Muscle of leg (tissue), 11 donors: Measurements from ENCODE around the gene GFPT1. TPM values are rescaled to one million over a fixed set of nuclear protein-coding genes. Genes with fewer than 3 reads are reported as not detected.
A peak's percentile ranks its signal among the peaks of the same experiment; 100 is the strongest.

ENCODE experiments used
- DNase-seq: peaks from one replicate; pipeline ENCODE4 v3.0.0; 2013
- H3K27ac ChIP-seq: one replicate; pipeline ENCODE4 v1.5.1; 2013; ENCODE audit warnings: mild to moderate bottlenecking, low read length, control low read depth
- H3K27me3 ChIP-seq: one replicate; pipeline ENCODE4 v1.6.1; 2013; ENCODE audit warnings: low read length; ENCODE audit not compliant: control insufficient read depth, insufficient read depth
- H3K36me3 ChIP-seq: one replicate; pipeline ENCODE4 v1.6.1; 2013; ENCODE audit warnings: low read length; ENCODE audit not compliant: control insufficient read depth, insufficient read depth
- H3K4me1 ChIP-seq: one replicate; pipeline ENCODE4 v1.6.1; 2013; ENCODE audit warnings: low read length; ENCODE audit not compliant: control insufficient read depth, insufficient read depth
- H3K4me3 ChIP-seq: one replicate; pipeline ENCODE4 v1.5.1; 2013; ENCODE audit warnings: low read length, control low read depth
- H3K9me3 ChIP-seq: replicated peaks from 2 replicates; pipeline ENCODE4 v1.6.1; 2013; ENCODE audit warnings: low read depth, low read length; ENCODE audit not compliant: control insufficient read depth
- WGBS: methylation state at CpG from one replicate; pipeline ENCODE4 v1.1.5; 2013; ENCODE audit warnings: missing lambda C conversion rate; ENCODE audit not compliant: insufficient coverage; 5-methylcytosine and 5-hydroxymethylcytosine counted together
- polyA plus RNA-seq, 8 donors: library from polyadenylated mRNA; unstranded; fragments of 120-200 nt; gene quantifications; one replicate each; pipeline versions ENCODE4 v1.2.1 to v1.2.3, GENCODE V29; 2013; ENCODE audit warnings: inconsistent platforms in 1 of 8, low replicate concordance in 1 of 8; ENCODE audit not compliant: insufficient read length in 8 of 8, insufficient read depth in 1 of 8
- total RNA-seq: library from RNA; stranded (reverse); fragments of 120-200 nt; gene quantifications from one replicate; pipeline ENCODE4 v1.2.4, GENCODE V29; 2013

GFPT1 gene
- total and polyA plus RNA-seq, 9 donors, result 20.0 to 39.2 (median 29.0) TPM

- Histone ChIP-seq H3K4me3 (no peak overlapping the region), H3K36me3 (no peaks in the 10 kb centered on the region), H3K4me1 (peaks cover 17% of the 10 kb centered on the region), H3K27ac (no peak overlapping the region), H3K9me3 (no peaks in the 10 kb centered on the region), H3K27me3 (no peaks in the 10 kb centered on the region)
- 84% methylated on average over 4 of the region's 7 CpGs for WGBS
- DNase-seq, result no peak
Measured at GRCh38 chr2:69298261-69298660, 88.8 kb downstream of the GFPT1 start.

DNA sequence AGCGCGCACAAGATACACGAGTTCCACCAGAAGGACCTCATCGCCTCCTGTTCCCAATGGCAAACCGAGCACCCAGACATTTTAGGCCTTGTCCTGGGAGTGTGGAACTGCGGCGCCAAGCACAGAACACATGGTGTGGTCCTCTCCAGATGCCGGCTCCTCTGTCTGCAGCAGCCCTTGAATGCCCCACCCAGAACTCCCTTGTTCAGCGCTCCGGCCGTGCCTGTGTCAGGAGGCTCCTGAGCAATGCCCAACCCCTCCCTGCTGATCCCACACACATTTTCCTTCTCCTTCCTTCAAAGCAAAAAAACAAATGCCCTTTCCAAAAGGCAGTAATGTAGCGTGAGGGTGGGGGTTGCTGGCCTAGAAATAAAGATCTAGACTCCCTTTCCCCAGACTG, 89.8 kb downstream of the GFPT1 start:
- no peak for DNase-seq
- peaks cover 17% of the 10 kb centered on the region for H3K4me1 ChIP-seq
- H3K9me3 ChIP-seq, result no peaks in the 10 kb centered on the region
- no peak overlapping the region for H3K27ac ChIP-seq
- no peaks in the 10 kb centered on the region for H3K27me3 ChIP-seq
- WGBS, result 91% methylated on average over 7 of the region's 12 CpGs
- H3K4me3 ChIP-seq, result no peak overlapping the region
- no peaks in the 10 kb centered on the region for H3K36me3 ChIP-seq

GRCh38 chr2:69296421-69296820, 90.6 kb downstream of the GFPT1 start:
- no peak for DNase-seq
- H3K4me3 ChIP-seq, result no peak overlapping the region
- H3K27me3 ChIP-seq, result no peaks in the 10 kb centered on the region
- 77% methylated on average over 3 of the region's 3 CpGs for WGBS
- H3K4me1 ChIP-seq, result peaks cover 23% of the 10 kb centered on the region
- H3K36me3 ChIP-seq, result no peaks in the 10 kb centered on the region
- H3K27ac ChIP-seq, result no peak overlapping the region
- H3K9me3 ChIP-seq, result no peaks in the 10 kb centered on the region

DNA sequence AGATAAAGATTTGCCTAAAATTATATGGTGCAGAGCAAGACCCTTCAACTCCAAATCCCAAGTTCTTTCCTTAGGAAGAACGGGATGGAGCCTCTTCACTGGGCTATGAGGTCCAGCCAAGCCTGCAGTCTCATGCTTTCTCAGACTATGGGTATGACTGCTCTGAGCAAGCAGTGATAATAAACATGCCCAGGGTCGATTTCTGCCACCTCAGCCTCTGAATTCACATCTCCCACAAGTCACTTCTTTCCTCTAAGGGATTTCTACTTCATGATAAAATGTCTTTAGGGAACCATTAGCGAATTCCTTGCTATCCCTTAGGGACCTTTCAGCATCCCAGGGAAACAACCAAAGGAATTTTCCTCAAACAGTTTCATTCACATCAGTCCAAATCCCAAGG, 94.8 kb downstream of the GFPT1 start:
- H3K36me3 ChIP-seq, result no peaks in the 10 kb centered on the region
- H3K4me1 ChIP-seq, result peaks cover 17% of the 10 kb centered on the region
- no peak for DNase-seq
- no peak overlapping the region for H3K4me3 ChIP-seq
- no CpG with 5 or more reads among the region's 3 CpGs for WGBS
- H3K27ac ChIP-seq, result peak overlapping the region; percentile 90
- no peaks in the 10 kb centered on the region for H3K9me3 ChIP-seq
- H3K27me3 ChIP-seq, result no peaks in the 10 kb centered on the region

- no peak overlapping the region for H3K4me3 ChIP-seq
- H3K27ac ChIP-seq, result peak overlapping the region; percentile 90
- WGBS, result 60% methylated on average over 2 of the region's 3 CpGs
- peaks cover 17% of the 10 kb centered on the region for H3K4me1 ChIP-seq
- DNase-seq, result peak; percentile 78
- no peaks in the 10 kb centered on the region for H3K36me3 ChIP-seq
- no peaks in the 10 kb centered on the region for H3K27me3 ChIP-seq
- no peaks in the 10 kb centered on the region for H3K9me3 ChIP-seq
Measured at GRCh38 chr2:69291721-69292120, 95.3 kb downstream of the GFPT1 start.

GRCh38 chr2:69291004-69291650, 95.9 kb downstream of the GFPT1 start:
- H3K9me3 ChIP-seq, result no peaks in the 10 kb centered on the region
- no peak overlapping the region for H3K4me3 ChIP-seq
- H3K36me3 ChIP-seq, result no peaks in the 10 kb centered on the region
- H3K27me3 ChIP-seq, result no peaks in the 10 kb centered on the region
- peak overlapping the region; percentile 90 for H3K27ac ChIP-seq
- peaks cover 17% of the 10 kb centered on the region for H3K4me1 ChIP-seq
- peak; percentile 94 for DNase-seq

- peaks cover 17% of the 10 kb centered on the region for H3K4me1 ChIP-seq
Measured at GRCh38 chr2:69288429-69288828, 98.6 kb downstream of the GFPT1 start.

DNA sequence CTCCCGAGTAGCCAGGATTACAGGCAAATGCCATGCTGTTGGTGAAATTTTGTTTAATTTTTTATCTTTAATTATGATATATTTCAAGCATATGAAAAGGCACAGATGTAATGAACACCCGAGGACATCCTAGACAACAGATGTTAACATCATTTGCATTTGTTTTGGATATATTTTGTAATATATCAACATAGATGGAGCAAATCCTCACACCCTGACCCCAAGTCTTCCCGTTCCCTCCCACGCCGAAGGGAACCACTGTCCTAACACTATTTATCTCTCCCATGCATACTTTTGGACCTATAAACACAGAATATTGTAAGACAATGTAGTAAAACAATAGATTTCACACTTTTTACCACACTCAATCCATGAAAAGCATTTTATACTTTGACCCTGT, 99.5 kb downstream of the GFPT1 start:
- Histone ChIP-seq H3K36me3 (no peaks in the 10 kb centered on the region), H3K4me3 (no peak overlapping the region), H3K27me3 (no peaks in the 10 kb centered on the region), H3K9me3 (no peaks in the 10 kb centered on the region), H3K4me1 (peaks cover 17% of the 10 kb centered on the region), H3K27ac (no peak overlapping the region)
- WGBS, result no CpG with 5 or more reads among the region's 5 CpGs
- DNase-seq, result no peak

More at GRCh38 chr2:69288429-69288828, 98.6 kb downstream of the GFPT1 start:
- Histone ChIP-seq H3K9me3 (no peaks in the 10 kb centered on the region), H3K27me3 (no peaks in the 10 kb centered on the region), H3K27ac (no peak overlapping the region), H3K4me3 (no peak overlapping the region), H3K36me3 (no peaks in the 10 kb centered on the region)
- WGBS, result no CpG with 5 or more reads among the region's 1 CpG
- no peak for DNase-seq

DNA sequence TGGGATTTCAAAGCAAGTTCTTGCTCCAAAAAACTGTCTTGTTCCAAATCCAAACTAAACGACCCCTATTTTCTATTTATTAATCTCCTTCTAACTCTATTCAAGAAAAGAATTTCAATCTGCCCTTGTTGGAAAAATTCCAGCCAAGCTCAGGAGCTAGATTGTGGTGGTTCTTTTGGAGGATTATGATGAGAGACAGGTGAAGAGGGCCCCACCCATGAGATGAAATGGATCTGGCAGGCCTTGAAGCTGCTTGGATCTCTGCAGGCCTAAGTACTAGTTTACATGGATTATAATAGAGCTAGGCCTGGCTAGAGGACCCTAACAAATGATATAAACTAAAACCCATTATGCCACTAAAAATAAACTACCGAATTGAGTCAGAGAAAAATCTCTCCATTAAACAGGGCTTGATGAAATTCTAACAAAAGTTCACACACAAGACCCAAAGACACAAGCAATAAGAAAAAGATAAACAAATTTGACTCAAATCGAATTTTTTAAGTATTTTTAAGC, 101.6 kb downstream of the GFPT1 start:
- Histone ChIP-seq H3K27me3 (no peaks in the 10 kb centered on the region), H3K9me3 (no peaks in the 10 kb centered on the region), H3K36me3 (no peaks in the 10 kb centered on the region), H3K4me3 (no peak overlapping the region), H3K4me1 (peaks cover 10% of the 10 kb centered on the region), H3K27ac (no peak overlapping the region)
- DNase-seq, result no peak
- no CpG with 5 or more reads among the region's 3 CpGs for WGBS

- Histone ChIP-seq H3K4me3 (no peak overlapping the region), H3K9me3 (no peaks in the 10 kb centered on the region), H3K27ac (peak overlapping the region; percentile 80), H3K4me1 (peaks cover 13% of the 10 kb centered on the region), H3K36me3 (no peaks in the 10 kb centered on the region), H3K27me3 (no peaks in the 10 kb centered on the region)
- WGBS, result no CpG with 5 or more reads among the region's 4 CpGs
- DNase-seq, result no peak
Measured at GRCh38 chr2:69280796-69281412, 106.1 kb downstream of the GFPT1 start.
